Femur (tissue), 1 donor: ENCODE measurements around the gene LTO1.
"Not testable (repeated sequence)": the region's sequence is repeated elsewhere in the genome, so short reads cannot be mapped to it uniquely, and the experiment has no call there.

Source experiments
- DNase-seq: peaks from one replicate; pipeline ENCODE4 v3.0.0-alpha.2; 2017

LTO1 gene

GRCh38 chr11:69700278-69701140, 25.4 kb upstream of the LTO1 start:
- peak; percentile 89 for DNase-seq

DNA sequence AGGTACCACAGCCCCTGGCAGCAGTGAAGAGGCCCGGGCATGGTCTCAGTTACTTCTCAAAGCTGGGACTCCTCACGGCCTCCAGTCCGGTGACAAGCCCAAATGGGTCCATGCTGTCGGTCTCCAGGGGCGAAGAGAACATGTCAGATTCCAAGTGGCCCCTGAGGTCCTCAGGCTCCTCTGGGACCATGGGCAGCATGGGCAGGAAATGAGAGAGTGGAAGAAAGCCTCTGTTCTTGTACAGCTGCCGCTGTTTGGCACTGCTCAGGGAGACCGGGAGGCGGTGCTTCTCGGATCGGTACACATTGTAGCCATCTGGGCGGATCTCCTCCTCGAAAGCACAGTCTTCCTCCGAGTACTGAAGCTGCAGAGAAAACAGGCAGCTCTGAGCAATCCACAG, 24.1 kb upstream of the LTO1 start:
- no peak for DNase-seq

GRCh38 chr11:69698362-69698761, 23.2 kb upstream of the LTO1 start:
- no peak for DNase-seq

DNA sequence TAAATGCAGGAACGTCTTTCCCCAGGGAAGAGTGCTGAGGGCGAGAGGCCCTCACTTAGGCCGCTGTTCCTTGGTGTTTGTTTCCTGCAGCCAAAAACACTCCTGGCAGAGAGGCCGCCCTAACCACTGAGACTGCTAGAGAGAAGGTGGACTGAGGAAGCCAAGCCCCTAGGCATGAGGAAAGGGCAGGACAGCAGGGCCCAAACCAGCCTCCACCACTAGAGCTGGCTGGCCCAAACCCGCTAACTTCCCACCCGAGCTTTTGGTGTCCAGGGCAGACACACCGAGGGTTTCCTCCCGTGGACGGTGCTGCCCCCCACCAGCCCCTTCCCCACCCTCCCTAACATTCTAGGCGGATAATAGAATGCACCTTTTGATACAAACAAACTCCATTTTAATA, 22.7 kb upstream of the LTO1 start:
- no peak for DNase-seq

- no peak for DNase-seq
Observed at GRCh38 chr11:69697469-69697843, 22.3 kb upstream of the LTO1 start.

DNA sequence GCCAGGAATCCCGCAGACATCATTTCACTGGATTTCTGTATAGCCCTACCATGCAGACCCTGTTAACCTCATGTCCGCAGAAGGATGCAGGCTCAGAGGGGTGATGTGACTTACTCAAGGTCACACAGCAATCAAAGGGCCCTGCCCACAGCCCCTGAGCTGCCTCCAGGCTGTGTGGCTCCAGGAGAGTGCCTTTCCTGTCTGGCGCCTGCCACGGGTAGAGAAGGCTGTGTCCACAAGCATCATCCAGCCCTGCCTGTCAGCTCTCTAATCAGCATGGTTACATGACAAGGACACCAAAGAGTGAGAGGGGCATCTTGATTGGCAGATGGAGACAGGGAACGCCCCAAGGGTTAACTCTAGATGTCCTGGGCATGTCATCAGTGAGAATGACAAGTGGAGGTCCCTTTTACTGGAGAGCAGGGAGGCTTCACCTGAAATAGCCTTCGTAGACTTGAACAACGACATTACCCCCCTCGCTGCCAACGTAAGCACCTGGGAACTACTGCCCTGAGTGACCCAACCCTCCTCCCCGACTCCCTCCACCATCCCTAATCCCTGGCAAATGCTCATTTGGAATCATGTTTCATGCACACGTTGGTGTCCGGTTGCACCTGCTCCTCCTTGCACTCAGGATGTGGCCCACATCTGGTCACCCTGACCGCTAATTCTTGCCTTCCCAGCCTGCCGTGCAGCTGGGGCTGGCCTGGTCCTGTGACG, 21.8 kb upstream of the LTO1 start:
- no peak for DNase-seq

- not testable (repeated sequence) for DNase-seq
Observed at GRCh38 chr11:69695995-69696394, 20.8 kb upstream of the LTO1 start.

- no peak for DNase-seq
Observed at GRCh38 chr11:69695581-69695980, 20.4 kb upstream of the LTO1 start.

DNA sequence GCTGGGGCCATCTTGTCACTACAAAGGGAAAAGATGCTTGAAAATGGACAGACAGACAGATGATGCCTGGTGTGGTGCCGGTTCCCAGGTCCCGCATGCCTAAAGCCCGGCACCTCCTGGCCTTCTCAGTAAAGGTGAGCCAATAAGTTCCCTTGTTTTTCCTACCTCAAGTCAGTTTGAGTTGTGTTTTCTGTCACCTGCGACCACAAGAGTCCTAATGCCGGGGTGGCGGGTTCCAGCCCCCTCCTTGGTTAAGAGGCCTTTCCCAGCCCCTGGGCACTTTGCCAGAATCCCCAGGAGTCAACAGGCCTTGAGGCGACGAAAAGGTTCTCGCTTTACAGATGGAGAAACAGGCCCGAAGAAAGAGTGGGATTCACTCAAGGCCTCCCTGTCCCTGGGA, 19.6 kb upstream of the LTO1 start:
- DNase-seq: no peak

GRCh38 chr11:69692422-69692821, 17.3 kb upstream of the LTO1 start:
- no peak for DNase-seq

DNA sequence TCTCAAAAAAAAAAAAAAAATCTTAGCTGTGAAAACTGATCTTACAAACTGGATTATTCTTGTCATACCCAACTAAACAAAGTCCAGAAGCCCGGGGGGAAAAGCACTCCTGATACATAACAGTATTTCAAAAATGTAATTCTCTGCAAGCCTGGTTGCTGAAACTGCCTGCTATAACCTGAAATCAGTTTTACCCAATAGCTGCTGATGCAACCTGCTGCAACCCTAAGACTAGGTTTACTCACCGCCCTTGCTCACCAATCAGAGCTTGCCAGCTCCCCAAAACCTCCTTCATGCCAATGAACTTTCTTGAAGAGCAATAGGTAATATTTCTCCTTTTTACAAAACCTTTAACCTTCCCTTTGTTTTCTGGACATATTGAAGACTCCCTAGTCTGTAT, 16.3 kb upstream of the LTO1 start:
- DNase-seq: no peak

DNA sequence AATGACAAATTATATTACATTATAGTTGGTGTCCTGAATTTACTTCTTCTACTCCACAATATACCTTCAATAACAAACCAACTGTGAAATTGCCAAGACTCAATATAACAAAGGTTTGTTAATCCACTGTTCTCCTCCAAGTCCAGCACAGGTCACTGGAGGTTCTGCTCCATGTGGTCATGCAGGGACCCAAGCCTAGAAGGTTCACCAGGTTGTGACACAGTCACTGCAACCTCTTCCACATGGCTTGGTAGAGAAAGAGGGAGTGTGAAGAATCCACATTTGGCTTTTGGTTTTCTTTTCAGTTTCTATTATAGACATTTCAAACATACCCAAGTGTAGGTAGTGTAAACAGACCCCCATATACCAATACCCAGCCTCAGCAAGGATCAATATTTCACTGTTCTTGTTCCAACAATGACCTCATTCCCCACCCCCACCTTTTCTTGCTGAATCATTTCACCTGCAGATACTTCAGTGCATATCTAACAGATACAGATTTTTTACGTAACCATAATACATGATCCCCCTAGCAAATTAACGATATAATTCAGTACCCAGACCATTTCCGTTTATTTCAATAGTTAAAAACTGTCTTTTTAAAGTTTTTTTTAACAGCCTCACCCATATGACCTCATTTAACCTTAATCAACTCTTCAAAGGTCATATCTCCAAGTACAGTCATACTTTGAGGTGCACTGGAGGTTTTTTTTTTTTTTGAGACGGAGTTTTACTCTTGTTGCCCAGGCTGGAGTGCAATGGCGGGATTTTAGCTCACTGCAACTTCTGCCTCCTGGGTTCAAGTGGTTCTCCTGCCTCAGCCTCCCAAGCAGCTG, 14.5 kb upstream of the LTO1 start:
- DNase-seq: no peak

DNA sequence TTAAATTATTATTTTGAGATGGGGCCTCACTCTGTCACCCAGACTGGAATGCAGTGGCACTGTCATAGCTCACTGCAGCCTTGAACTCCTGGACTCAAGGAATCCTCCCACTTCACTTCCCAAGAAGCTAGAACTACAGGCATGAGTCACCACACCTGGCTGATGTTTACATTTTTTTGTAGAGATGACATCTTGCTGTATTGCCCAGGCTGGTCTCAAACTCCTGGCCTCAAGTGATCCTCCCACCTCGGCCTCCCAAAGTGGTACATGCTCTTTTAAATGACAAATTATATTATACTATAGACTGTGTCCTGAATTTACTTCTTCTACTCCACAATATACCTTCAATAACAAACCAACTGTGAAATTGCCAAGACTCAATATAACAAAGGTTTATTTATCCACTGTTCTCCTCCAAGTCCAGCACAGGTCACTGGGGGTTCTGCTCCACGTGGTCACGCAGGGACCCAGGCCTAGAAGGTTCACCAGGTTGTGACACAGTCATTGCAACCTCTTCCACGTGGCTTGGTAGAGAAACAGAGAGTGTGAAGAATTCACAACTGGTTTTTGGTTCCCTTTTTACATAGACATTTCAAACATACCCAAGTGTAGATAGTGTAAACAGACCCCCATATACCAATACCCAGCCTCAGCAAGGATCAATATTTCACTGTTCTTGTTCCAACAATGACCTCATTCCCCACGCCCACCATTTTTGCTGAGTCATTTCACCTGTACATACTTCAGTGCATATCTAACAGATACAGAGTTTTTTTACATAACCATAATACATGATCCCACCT, 13.0 kb upstream of the LTO1 start:
- DNase-seq: not testable (repeated sequence)

- DNase-seq: no peak
Observed at GRCh38 chr11:69686856-69687255, 11.7 kb upstream of the LTO1 start.

DNA sequence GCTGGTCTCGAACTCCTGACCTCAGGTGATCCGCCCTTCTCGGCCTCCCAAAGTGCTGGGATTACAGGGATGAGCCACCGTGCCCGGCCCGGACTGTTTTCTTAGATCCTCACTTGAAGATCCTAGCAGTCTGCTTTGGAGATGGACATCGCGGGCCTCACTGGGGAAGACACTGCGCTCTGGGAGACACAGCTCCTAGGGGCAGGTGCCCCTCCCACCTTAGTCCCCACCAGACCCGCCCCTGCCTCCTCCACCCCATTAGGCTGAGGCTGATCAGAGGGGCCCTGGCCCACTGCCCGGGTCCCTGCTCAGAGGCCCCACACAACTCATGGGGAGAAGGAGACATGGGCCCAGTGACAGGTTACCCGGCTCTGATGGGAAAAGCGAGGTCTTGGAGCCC, 11.3 kb upstream of the LTO1 start:
- no peak for DNase-seq

GRCh38 chr11:69685348-69685747, 10.2 kb upstream of the LTO1 start:
- no peak for DNase-seq

DNA sequence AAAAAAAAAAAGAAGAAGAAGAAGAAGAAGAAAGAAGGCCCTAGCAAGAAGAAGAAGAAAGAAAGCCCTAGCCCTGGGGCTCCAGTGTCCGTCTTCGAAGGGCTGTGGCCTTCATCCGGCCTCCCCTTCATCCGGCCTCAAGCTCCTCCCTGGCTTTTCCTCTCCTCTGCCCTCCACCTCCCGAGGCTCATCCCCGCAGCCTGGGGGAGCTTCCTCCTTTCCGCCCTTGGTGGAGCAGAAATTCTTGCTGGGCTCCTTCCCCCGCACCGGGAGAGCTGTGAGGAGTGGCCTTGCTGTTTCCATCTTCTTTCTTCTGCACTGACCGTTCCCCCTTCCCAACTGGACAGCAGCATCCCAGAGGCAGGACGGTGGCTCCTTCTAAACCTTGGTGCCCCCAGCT, 9.5 kb upstream of the LTO1 start:
- no peak for DNase-seq

- no peak for DNase-seq
Observed at GRCh38 chr11:69683764-69684333, 8.7 kb upstream of the LTO1 start.

- DNase-seq: no peak
Observed at GRCh38 chr11:69682681-69683326, 7.7 kb upstream of the LTO1 start.

DNA sequence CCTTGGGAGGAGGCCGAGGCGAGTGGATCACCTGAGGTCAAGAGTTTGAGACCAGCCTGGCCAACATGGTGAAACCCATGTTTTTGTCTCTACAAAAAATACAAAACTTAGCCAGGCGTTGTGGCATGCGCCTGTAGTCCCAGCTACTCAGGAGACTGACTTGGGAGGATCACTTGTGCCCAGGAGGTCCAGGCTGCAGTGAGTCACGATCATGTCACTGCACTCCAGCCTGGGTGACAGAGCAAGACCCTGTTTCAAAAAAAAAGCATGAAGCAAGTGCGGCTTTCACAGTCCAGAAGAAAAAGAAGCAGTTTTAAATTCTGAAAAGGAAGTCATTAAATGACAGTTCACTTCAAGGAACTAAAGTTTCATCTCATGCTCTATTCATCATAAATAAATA, 7.1 kb upstream of the LTO1 start:
- DNase-seq: no peak

- DNase-seq: no peak
Observed at GRCh38 chr11:69680688-69681087, 5.5 kb upstream of the LTO1 start.

GRCh38 chr11:69677749-69678148, 2.6 kb upstream of the LTO1 start:
- no peak for DNase-seq
